ENCODE results near the gene TOR1A.
A peak's percentile ranks its signal among the peaks of the same experiment; 100 is the strongest.

TOR1A gene

GRCh38 chr9:129832982-129833381 lies 9.0 kb upstream of the TOR1A start:
- peaks cover 38% of the 10 kb centered on the region for H3K4me1 Mint-ChIP-seq
- no peaks in the 10 kb centered on the region for H3K9me3 Mint-ChIP-seq
- no peaks in the 10 kb centered on the region for H3K27me3 Mint-ChIP-seq (ENCODE audit: low read depth, poor library complexity)
- H3K27ac Mint-ChIP-seq: no peak overlapping the region
- no peak for DNase-seq
- H3K36me3 Mint-ChIP-seq (ENCODE audit: low read depth): peaks cover 30% of the 10 kb centered on the region
- peak overlapping the region; percentile 97 for H3K4me3 Mint-ChIP-seq
- no peak for TF ChIP-seq CTCF (IDR thresholded peaks at IDR 0.05)

- no peak for DNase-seq
- Mint-ChIP-seq H3K27ac (no peak overlapping the region), H3K36me3 (ENCODE audit: low read depth) (peaks cover 30% of the 10 kb centered on the region), H3K4me1 (peaks cover 8% of the 10 kb centered on the region), H3K4me3 (no peak overlapping the region), H3K27me3 (ENCODE audit: low read depth, poor library complexity) (no peaks in the 10 kb centered on the region), H3K9me3 (no peaks in the 10 kb centered on the region)
- no peak for TF ChIP-seq CTCF (IDR thresholded peaks at IDR 0.05)
Measured at GRCh38 chr9:129828969-129829368, 5.0 kb upstream of the TOR1A start.

- DNase-seq: no peak
- no peaks in the 10 kb centered on the region for H3K27me3 Mint-ChIP-seq (ENCODE audit: low read depth, poor library complexity)
- H3K9me3 Mint-ChIP-seq: no peaks in the 10 kb centered on the region
- peaks cover 2% of the 10 kb centered on the region for H3K4me1 Mint-ChIP-seq
- peaks cover 26% of the 10 kb centered on the region for H3K36me3 Mint-ChIP-seq (ENCODE audit: low read depth)
- H3K4me3 Mint-ChIP-seq: no peak overlapping the region
- H3K27ac Mint-ChIP-seq: peak overlapping the region; percentile 68
- TF ChIP-seq CTCF (IDR thresholded peaks at IDR 0.05): no peak
Measured at GRCh38 chr9:129828051-129828450, 4.1 kb upstream of the TOR1A start.

GRCh38 chr9:129826759-129827158 lies 2.8 kb upstream of the TOR1A start:
- Mint-ChIP-seq H3K27ac (no peak overlapping the region), H3K4me1 (peaks cover 12% of the 10 kb centered on the region), H3K4me3 (no peak overlapping the region), H3K9me3 (no peaks in the 10 kb centered on the region), H3K36me3 (ENCODE audit: low read depth) (peaks cover 33% of the 10 kb centered on the region), H3K27me3 (ENCODE audit: low read depth, poor library complexity) (no peaks in the 10 kb centered on the region)
- TF ChIP-seq CTCF (IDR thresholded peaks at IDR 0.05): no peak
- DNase-seq: no peak

GRCh38 chr9:129826344-129826743 lies 2.4 kb upstream of the TOR1A start:
- no peak for TF ChIP-seq CTCF (IDR thresholded peaks at IDR 0.05)
- Mint-ChIP-seq H3K4me3 (no peak overlapping the region), H3K27ac (no peak overlapping the region), H3K36me3 (ENCODE audit: low read depth) (peaks cover 33% of the 10 kb centered on the region), H3K4me1 (peaks cover 12% of the 10 kb centered on the region), H3K27me3 (ENCODE audit: low read depth, poor library complexity) (no peaks in the 10 kb centered on the region), H3K9me3 (no peaks in the 10 kb centered on the region)
- no peak for DNase-seq

- no peaks in the 10 kb centered on the region for H3K9me3 Mint-ChIP-seq
- DNase-seq: no peak
- H3K4me1 Mint-ChIP-seq: peaks cover 12% of the 10 kb centered on the region
- no peak for TF ChIP-seq CTCF (IDR thresholded peaks at IDR 0.05)
- H3K27ac Mint-ChIP-seq: no peak overlapping the region
- no peaks in the 10 kb centered on the region for H3K27me3 Mint-ChIP-seq (ENCODE audit: low read depth, poor library complexity)
- peak overlapping the region; percentile 87 for H3K4me3 Mint-ChIP-seq
- H3K36me3 Mint-ChIP-seq (ENCODE audit: low read depth): peaks cover 24% of the 10 kb centered on the region
Measured at GRCh38 chr9:129823542-129823934, 398 bp downstream of the TOR1A start.

All from nephron progenitor cell (in vitro differentiated cells).